Ishikawa (cell line): ENCODE results near the gene ANKMY1.

ENCODE experiments used
- CEBPB ChIP-seq: IDR thresholded peaks from 2 replicates; pipeline ENCODE4 v1.6.1; 2012
- CREB1 ChIP-seq: IDR thresholded peaks from 2 replicates; pipeline ENCODE4 v1.6.1; 2012; ENCODE audit warnings: low read depth
- EGR1 ChIP-seq: IDR thresholded peaks from 2 replicates; pipeline ENCODE4 v1.6.1; 2012
- EP300 ChIP-seq: IDR thresholded peaks from 2 replicates; pipeline ENCODE4 v1.6.1; 2012; ENCODE audit warnings: borderline replicate concordance
- FOXM1 ChIP-seq: IDR thresholded peaks from 2 replicates; pipeline ENCODE4 v1.6.1; 2012; ENCODE audit warnings: low read depth, borderline replicate concordance
- NFIC ChIP-seq: IDR thresholded peaks from 2 replicates; pipeline ENCODE4 v1.6.1; 2012
- RAD21 ChIP-seq: IDR thresholded peaks from 2 replicates; pipeline ENCODE4 v1.6.1; 2012; ENCODE audit warnings: low read depth
- REST ChIP-seq: IDR thresholded peaks from 2 replicates; pipeline ENCODE4 v1.6.1; 2012; ENCODE audit warnings: low read depth, mild to moderate bottlenecking
- TAF1 ChIP-seq: IDR thresholded peaks from 2 replicates; pipeline ENCODE4 v1.6.1; 2012; ENCODE audit warnings: low read depth, mild to moderate bottlenecking
- TEAD4 ChIP-seq: IDR thresholded peaks from 2 replicates; pipeline ENCODE4 v1.6.1; 2012
- USF1 ChIP-seq: IDR thresholded peaks from 2 replicates; pipeline ENCODE4 v1.6.1; 2012
- YY1 ChIP-seq: IDR thresholded peaks from 2 replicates; pipeline ENCODE4 v1.6.1; 2012; ENCODE audit warnings: low read depth
- TF ChIP-seq, protein P1 (sequence below): IDR thresholded peaks from 2 replicates; pipeline ENCODE4 v1.6.1; 2012

- TF ChIP-seq YY1: no peak
- no peak for TF ChIP-seq FOXM1
- TF ChIP-seq TAF1: no peak
- TF ChIP-seq USF1: no peak
- TF ChIP-seq CREB1: no peak
- no peak for TF ChIP-seq RAD21
- no peak for TF ChIP-seq EP300
- no peak for TF ChIP-seq NFIC
- no peak for TF ChIP-seq TEAD4
- no peak for TF ChIP-seq CEBPB
- no peak for TF ChIP-seq REST
- TF ChIP-seq, protein P1, sequence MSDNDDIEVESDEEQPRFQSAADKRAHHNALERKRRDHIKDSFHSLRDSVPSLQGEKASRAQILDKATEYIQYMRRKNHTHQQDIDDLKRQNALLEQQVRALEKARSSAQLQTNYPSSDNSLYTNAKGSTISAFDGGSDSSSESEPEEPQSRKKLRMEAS: no peak
- TF ChIP-seq EGR1: no peak
Observed at GRCh38 chr2:240441326-240441992, 116.3 kb downstream of the ANKMY1 start.
